OCI-LY1 (cell line): ENCODE measurements around the gene CHGA.

Experiments used
- EZH2 ChIP-seq: fragments of 200-600 bp; sonication (generic), shearing (Covaris generic); IDR thresholded peaks from 2 replicates; pipeline ENCODE4 v1.8.0; 2017; ENCODE audit warnings: borderline replicate concordance, mixed run types, mild to moderate bottlenecking, antibody characterized with exemption, low read length, moderate library complexity, mixed read lengths
- TF ChIP-seq, protein P1 (sequence below): fragments of 200-600 bp; sonication (generic), shearing (Covaris generic); IDR thresholded peaks from 2 replicates; pipeline ENCODE4 v1.5.1; 2017; ENCODE audit warnings: mild to moderate bottlenecking, antibody characterized with exemption, low read length, moderate library complexity, mixed read lengths

- TF ChIP-seq, protein P1, sequence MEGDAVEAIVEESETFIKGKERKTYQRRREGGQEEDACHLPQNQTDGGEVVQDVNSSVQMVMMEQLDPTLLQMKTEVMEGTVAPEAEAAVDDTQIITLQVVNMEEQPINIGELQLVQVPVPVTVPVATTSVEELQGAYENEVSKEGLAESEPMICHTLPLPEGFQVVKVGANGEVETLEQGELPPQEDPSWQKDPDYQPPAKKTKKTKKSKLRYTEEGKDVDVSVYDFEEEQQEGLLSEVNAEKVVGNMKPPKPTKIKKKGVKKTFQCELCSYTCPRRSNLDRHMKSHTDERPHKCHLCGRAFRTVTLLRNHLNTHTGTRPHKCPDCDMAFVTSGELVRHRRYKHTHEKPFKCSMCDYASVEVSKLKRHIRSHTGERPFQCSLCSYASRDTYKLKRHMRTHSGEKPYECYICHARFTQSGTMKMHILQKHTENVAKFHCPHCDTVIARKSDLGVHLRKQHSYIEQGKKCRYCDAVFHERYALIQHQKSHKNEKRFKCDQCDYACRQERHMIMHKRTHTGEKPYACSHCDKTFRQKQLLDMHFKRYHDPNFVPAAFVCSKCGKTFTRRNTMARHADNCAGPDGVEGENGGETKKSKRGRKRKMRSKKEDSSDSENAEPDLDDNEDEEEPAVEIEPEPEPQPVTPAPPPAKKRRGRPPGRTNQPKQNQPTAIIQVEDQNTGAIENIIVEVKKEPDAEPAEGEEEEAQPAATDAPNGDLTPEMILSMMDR = no peak
- no peak for TF ChIP-seq EZH2
These were observed 17.6 kb downstream of the CHGA start for GRCh38 chr14:92940543-92940942.
